H9 (cell line): ENCODE results near the gene PARP16. TPM values are rescaled to one million over a fixed set of nuclear protein-coding genes. Genes with fewer than 3 reads are reported as not detected.

Experiments used
- DNase-seq: peaks from one replicate; pipeline ENCODE4 v3.0.0-alpha.2; 2017
- H2AFZ ChIP-seq: one replicate; pipeline ENCODE4 v1.6.1; 2013; ENCODE audit warnings: mild to moderate bottlenecking, low read length, control low read depth, moderate library complexity
- H2AK5ac ChIP-seq: 2 replicates; pipeline ENCODE4 v1.6.1; 2013; ENCODE audit warnings: low read length, control low read depth, mixed read lengths; ENCODE audit not compliant: insufficient read length
- H2BK120ac ChIP-seq: one replicate; pipeline ENCODE4 v1.6.1; 2013; ENCODE audit warnings: low read depth, mild to moderate bottlenecking, low read length, control low read depth, inconsistent platforms; ENCODE audit not compliant: poor library complexity, severe bottlenecking
- H2BK12ac ChIP-seq: 2 replicates; pipeline ENCODE4 v1.6.1; 2013; ENCODE audit warnings: low read length, control low read depth, mixed read lengths, low read depth; ENCODE audit not compliant: insufficient read length
- H2BK15ac ChIP-seq: 2 replicates; pipeline ENCODE4 v1.6.1; 2013; ENCODE audit warnings: low read depth, low read length, control low read depth
- H2BK20ac ChIP-seq: one replicate; pipeline ENCODE4 v1.6.1; 2013; ENCODE audit warnings: low read depth, mild to moderate bottlenecking, low read length, control low read depth, inconsistent platforms; ENCODE audit not compliant: poor library complexity, severe bottlenecking
- H2BK5ac ChIP-seq: 2 replicates; pipeline ENCODE4 v1.6.1; 2013; ENCODE audit warnings: low read length, control low read depth, mixed read lengths; ENCODE audit not compliant: insufficient read length
- H3K14ac ChIP-seq: 2 replicates; pipeline ENCODE4 v1.6.1; 2013; ENCODE audit warnings: low read length, control low read depth; ENCODE audit not compliant: insufficient read depth
- H3K18ac ChIP-seq: 2 replicates; pipeline ENCODE4 v1.6.1; 2013; ENCODE audit warnings: low read depth, mild to moderate bottlenecking, mixed read lengths, low read length, control low read depth; ENCODE audit not compliant: insufficient read length
- H3K23ac ChIP-seq: 2 replicates; pipeline ENCODE4 v1.6.1; 2013; ENCODE audit warnings: low read length, control low read depth, mixed read lengths, low read depth; ENCODE audit not compliant: insufficient read length
- H3K23me2 ChIP-seq: 2 replicates; pipeline ENCODE4 v1.6.1; 2013; ENCODE audit warnings: low read depth, mild to moderate bottlenecking, mixed read lengths, low read length, control low read depth; ENCODE audit not compliant: insufficient read length, poor library complexity, severe bottlenecking
- H3K27ac ChIP-seq: 2 replicates; pipeline ENCODE4 v1.5.1; 2013; ENCODE audit warnings: low read length, control low read depth, mixed read lengths, low read depth; ENCODE audit not compliant: insufficient read length
- H3K27me3 ChIP-seq: 2 replicates; pipeline ENCODE4 v1.6.1; 2013; ENCODE audit warnings: low read length, control low read depth, inconsistent platforms; ENCODE audit not compliant: insufficient read depth
- H3K4ac ChIP-seq: 2 replicates; pipeline ENCODE4 v1.6.1; 2013; ENCODE audit warnings: low read depth, mild to moderate bottlenecking, control low read depth, inconsistent platforms, low read length, moderate library complexity
- H3K4me1 ChIP-seq: 2 replicates; pipeline ENCODE4 v1.6.1; 2013; ENCODE audit warnings: low read length, control low read depth, inconsistent platforms; ENCODE audit not compliant: insufficient read depth
- H3K4me2 ChIP-seq: 2 replicates; pipeline ENCODE4 v1.6.1; 2013; ENCODE audit warnings: low read length, control low read depth, mixed read lengths; ENCODE audit not compliant: insufficient read length, insufficient read depth
- H3K56ac ChIP-seq: 2 replicates; pipeline ENCODE4 v1.6.1; 2013; ENCODE audit warnings: low read depth, mild to moderate bottlenecking, mixed read lengths, low read length, control low read depth; ENCODE audit not compliant: insufficient read length
- H3K79me1 ChIP-seq: 2 replicates; pipeline ENCODE4 v1.6.1; 2013; ENCODE audit warnings: low read depth, mild to moderate bottlenecking, moderate library complexity, low read length, control low read depth, inconsistent platforms; ENCODE audit not compliant: insufficient read depth, poor library complexity, severe bottlenecking
- H3K79me2 ChIP-seq: 2 replicates; pipeline ENCODE4 v1.6.1; 2013; ENCODE audit warnings: low read length, control low read depth, inconsistent platforms; ENCODE audit not compliant: insufficient read depth
- H3K9ac ChIP-seq: 2 replicates; pipeline ENCODE4 v1.6.1; 2013; ENCODE audit warnings: low read length, control low read depth, mixed read lengths; ENCODE audit not compliant: insufficient read length; ENCODE audit errors: extremely low read depth
- H3K9me3 ChIP-seq: one replicate; pipeline ENCODE4 v1.6.1; 2013; ENCODE audit warnings: low read depth, low read length, inconsistent platforms; ENCODE audit not compliant: control insufficient read depth
- H3T11ph ChIP-seq: one replicate; pipeline ENCODE4 v1.6.1; 2013; ENCODE audit warnings: mild to moderate bottlenecking, low read length, control low read depth, inconsistent platforms
- H4K20me1 ChIP-seq: one replicate; pipeline ENCODE4 v1.6.1; 2013; ENCODE audit not compliant: control insufficient read depth, insufficient read length, insufficient read depth
- H4K5ac ChIP-seq: 2 replicates; pipeline ENCODE4 v1.6.1; 2013; ENCODE audit warnings: low read depth, mild to moderate bottlenecking, mixed read lengths, low read length, control low read depth; ENCODE audit not compliant: insufficient read length
- H4K8ac ChIP-seq: replicated peaks from 2 replicates; pipeline ENCODE4 v1.6.1; 2013; ENCODE audit warnings: low read length, control low read depth, mixed read lengths, low read depth; ENCODE audit not compliant: insufficient read length
- H4K91ac ChIP-seq: 2 replicates; pipeline ENCODE4 v1.6.1; 2013; ENCODE audit warnings: low read depth, mild to moderate bottlenecking, moderate library complexity, mixed read lengths, low read length, control low read depth; ENCODE audit not compliant: insufficient read length
- H3K27ac Mint-ChIP-seq, 3 experiments: 2 replicates in 2 of 3; 3 replicates in 1 of 3; pipeline ENCODE4 v1.8.0; 2020 to 2021; ENCODE audit warnings: mixed read lengths in 3 of 3, mild to moderate bottlenecking in 1 of 3, moderate library complexity in 1 of 3
- H3K27me3 Mint-ChIP-seq: 2 replicates; pipeline ENCODE4 v1.8.0; 2021; ENCODE audit warnings: low read depth, mild to moderate bottlenecking, moderate library complexity, mixed read lengths
- H3K36me3 Mint-ChIP-seq, 3 experiments: 2 replicates in 2 of 3; 3 replicates in 1 of 3; pipeline ENCODE4 v1.8.0; 2020 to 2021; ENCODE audit warnings: low read depth in 3 of 3, mixed read lengths in 3 of 3; ENCODE audit not compliant: insufficient read depth in 1 of 3
- H3K4me1 Mint-ChIP-seq, 2 experiments: 2 replicates each; pipeline ENCODE4 v1.8.0; 2020; ENCODE audit warnings: mixed read lengths in 2 of 2
- H3K4me3 Mint-ChIP-seq, 2 experiments: 2 replicates in 1 of 2; 3 replicates in 1 of 2; pipeline ENCODE4 v1.8.0; 2020 to 2021; ENCODE audit warnings: mild to moderate bottlenecking in 2 of 2, mixed read lengths in 2 of 2, moderate library complexity in 1 of 2
- H3K9me3 Mint-ChIP-seq, 2 experiments: 2 replicates in 1 of 2; 3 replicates in 1 of 2; pipeline ENCODE4 v1.8.0; 2020; ENCODE audit warnings: mild to moderate bottlenecking in 2 of 2, mixed read lengths in 2 of 2, moderate library complexity in 1 of 2
- WGBS: extraction: QIAGEN DNeasy Blood & Tissue Kit; methylation state at CpG from one replicate; pipeline ENCODE4 v1.1.7; 2013; ENCODE audit warnings: missing lambda C conversion rate, low lambda C conversion rate, mixed read lengths; ENCODE audit not compliant: insufficient read length; ENCODE audit errors: extremely low coverage; 5-methylcytosine and 5-hydroxymethylcytosine counted together
- total RNA-seq: library from RNA; stranded (reverse); gene quantifications from 2 replicates; pipeline ENCODE4 v1.2.1, GENCODE V29; 2021
- TF ChIP-seq, protein P1 (sequence below): fragments of 200-600 bp; sonication (generic); conservative IDR thresholded peaks from 3 replicates; pipeline ENCODE4 v1.8.0; 2021; ENCODE audit warnings: antibody characterized with exemption, mild to moderate bottlenecking

The PARP16 gene
- total RNA-seq, 1 experiment from 2014 or later, result 3.9 TPM

- Histone ChIP-seq H3K56ac (no peak overlapping the region), H3K9ac (no peak overlapping the region), H3K18ac (no peak overlapping the region), H2BK5ac (no peak overlapping the region), H4K91ac (no peak overlapping the region), H3K23me2 (no peaks in the 10 kb centered on the region), H2AK5ac (no peak overlapping the region), H3K4ac (no peak overlapping the region), H2BK15ac (no peak overlapping the region), H3K14ac (no peak overlapping the region), H3K27me3 (no peaks in the 10 kb centered on the region), H3K79me2 (no peaks in the 10 kb centered on the region), H3K79me1 (no peaks in the 10 kb centered on the region), H3K4me1 (no peaks in the 10 kb centered on the region), H3K9me3 (no peaks in the 10 kb centered on the region), H3K4me2 (no peak overlapping the region), H4K5ac (no peak overlapping the region), H2BK12ac (no peak overlapping the region), H3T11ph (no peak overlapping the region), H4K8ac (no peak overlapping the region), H3K23ac (no peak overlapping the region), H4K20me1 (no peaks in the 10 kb centered on the region), H2BK20ac (no peak overlapping the region), H2AFZ (no peak overlapping the region), H2BK120ac (no peak overlapping the region), H3K27ac (no peak overlapping the region)
- no peak for DNase-seq
- no peak overlapping the region; a peak in 1 of 7 replicates for H3K27ac Mint-ChIP-seq
- H3K4me1 Mint-ChIP-seq, result peaks cover 12 to 16% of the 10 kb centered on the region in 2 experiments; a peak in 3 of 4 replicates
- WGBS, result no CpG with 5 or more reads among the region's 10 CpGs
- TF ChIP-seq, protein P1, sequence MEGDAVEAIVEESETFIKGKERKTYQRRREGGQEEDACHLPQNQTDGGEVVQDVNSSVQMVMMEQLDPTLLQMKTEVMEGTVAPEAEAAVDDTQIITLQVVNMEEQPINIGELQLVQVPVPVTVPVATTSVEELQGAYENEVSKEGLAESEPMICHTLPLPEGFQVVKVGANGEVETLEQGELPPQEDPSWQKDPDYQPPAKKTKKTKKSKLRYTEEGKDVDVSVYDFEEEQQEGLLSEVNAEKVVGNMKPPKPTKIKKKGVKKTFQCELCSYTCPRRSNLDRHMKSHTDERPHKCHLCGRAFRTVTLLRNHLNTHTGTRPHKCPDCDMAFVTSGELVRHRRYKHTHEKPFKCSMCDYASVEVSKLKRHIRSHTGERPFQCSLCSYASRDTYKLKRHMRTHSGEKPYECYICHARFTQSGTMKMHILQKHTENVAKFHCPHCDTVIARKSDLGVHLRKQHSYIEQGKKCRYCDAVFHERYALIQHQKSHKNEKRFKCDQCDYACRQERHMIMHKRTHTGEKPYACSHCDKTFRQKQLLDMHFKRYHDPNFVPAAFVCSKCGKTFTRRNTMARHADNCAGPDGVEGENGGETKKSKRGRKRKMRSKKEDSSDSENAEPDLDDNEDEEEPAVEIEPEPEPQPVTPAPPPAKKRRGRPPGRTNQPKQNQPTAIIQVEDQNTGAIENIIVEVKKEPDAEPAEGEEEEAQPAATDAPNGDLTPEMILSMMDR, result no peak
- H3K36me3 Mint-ChIP-seq, result no peaks in the 10 kb centered on the region
- H3K27me3 Mint-ChIP-seq, result peaks cover 2% of the 10 kb centered on the region; the same call in 1 of the 2 replicates
- H3K9me3 Mint-ChIP-seq, result no peaks in the 10 kb centered on the region
- H3K4me3 Mint-ChIP-seq, result no peak overlapping the region
Observed at GRCh38 chr15:65310431-65311137, 23.9 kb upstream of the PARP16 start.
